ENCODE measurements around the gene ZNF609.
"Not testable (repeated sequence)": the region's sequence is repeated elsewhere in the genome, so short reads cannot be mapped to it uniquely, and the experiment has no call there.

The ZNF609 gene

GRCh38 chr15:64455961-64456371 lies 4.4 kb upstream of the ZNF609 start:
- in situ Hi-C loops (cut with MboI; ENCODE audit: low pct_unique_long_range_greater_than_20kb, low sequenced_read_pairs): no loop called here
- DNase-seq: peak; percentile 98

- in situ Hi-C loops (cut with MboI; ENCODE audit: low pct_unique_long_range_greater_than_20kb, low sequenced_read_pairs): no loop called here
- peak; percentile 95 for DNase-seq
Measured at GRCh38 chr15:64456634-64457108, 3.7 kb upstream of the ZNF609 start.

- no peak for DNase-seq
- in situ Hi-C loops (cut with MboI; ENCODE audit: low pct_unique_long_range_greater_than_20kb, low sequenced_read_pairs): no loop called here
Measured at GRCh38 chr15:64459066-64459781, 1.2 kb upstream of the ZNF609 start.

GRCh38 chr15:64460724-64461720 lies 644 bp downstream of the ZNF609 start:
- in situ Hi-C loops (cut with MboI; ENCODE audit: low pct_unique_long_range_greater_than_20kb, low sequenced_read_pairs): no loop called here
- peak; percentile 84 for DNase-seq

- in situ Hi-C loops (cut with MboI; ENCODE audit: low pct_unique_long_range_greater_than_20kb, low sequenced_read_pairs): no loop called here
- no peak for DNase-seq
Measured at GRCh38 chr15:64461721-64462162, 1.4 kb downstream of the ZNF609 start.

- in situ Hi-C loops (cut with MboI; ENCODE audit: low pct_unique_long_range_greater_than_20kb, low sequenced_read_pairs): no loop called here
- no peak for DNase-seq
Measured at GRCh38 chr15:64462492-64462891, 2.1 kb downstream of the ZNF609 start.

GRCh38 chr15:64464276-64465005 lies 4.1 kb downstream of the ZNF609 start:
- in situ Hi-C loops (cut with MboI; ENCODE audit: low pct_unique_long_range_greater_than_20kb, low sequenced_read_pairs): no loop called here
- DNase-seq: no peak

- in situ Hi-C loops (cut with MboI; ENCODE audit: low pct_unique_long_range_greater_than_20kb, low sequenced_read_pairs): no loop called here
- DNase-seq: peak; percentile 76
Measured at GRCh38 chr15:64466408-64467141, 6.2 kb downstream of the ZNF609 start.

- no peak for DNase-seq
- in situ Hi-C loops (cut with MboI; ENCODE audit: low pct_unique_long_range_greater_than_20kb, low sequenced_read_pairs): no loop called here
Measured at GRCh38 chr15:64472161-64472560, 11.8 kb downstream of the ZNF609 start.

GRCh38 chr15:64474846-64475245 lies 14.5 kb downstream of the ZNF609 start:
- DNase-seq: no peak
- in situ Hi-C loops (cut with MboI; ENCODE audit: low pct_unique_long_range_greater_than_20kb, low sequenced_read_pairs): no loop called here

GRCh38 chr15:64476550-64476949 lies 16.2 kb downstream of the ZNF609 start:
- in situ Hi-C loops (cut with MboI; ENCODE audit: low pct_unique_long_range_greater_than_20kb, low sequenced_read_pairs): no loop called here
- no peak for DNase-seq

GRCh38 chr15:64478863-64479262 lies 18.5 kb downstream of the ZNF609 start:
- in situ Hi-C loops (cut with MboI; ENCODE audit: low pct_unique_long_range_greater_than_20kb, low sequenced_read_pairs): no loop called here
- DNase-seq: no peak

- in situ Hi-C loops (cut with MboI; ENCODE audit: low pct_unique_long_range_greater_than_20kb, low sequenced_read_pairs): no loop called here
- no peak for DNase-seq
Measured at GRCh38 chr15:64480891-64481290, 20.5 kb downstream of the ZNF609 start.

- DNase-seq: no peak
- in situ Hi-C loops (cut with MboI; ENCODE audit: low pct_unique_long_range_greater_than_20kb, low sequenced_read_pairs): no loop called here
Measured at GRCh38 chr15:64483749-64484148, 23.4 kb downstream of the ZNF609 start.

- in situ Hi-C loops (cut with MboI; ENCODE audit: low pct_unique_long_range_greater_than_20kb, low sequenced_read_pairs): no loop called here
Measured at GRCh38 chr15:64485796-64486195, 25.4 kb downstream of the ZNF609 start.

GRCh38 chr15:64490598-64491259 lies 30.4 kb downstream of the ZNF609 start:
- in situ Hi-C loops (cut with MboI; ENCODE audit: low pct_unique_long_range_greater_than_20kb, low sequenced_read_pairs): no loop called here
- DNase-seq: no peak

More at GRCh38 chr15:64485796-64486195, 25.4 kb downstream of the ZNF609 start:
- DNase-seq: no peak

- DNase-seq: no peak
- in situ Hi-C loops (cut with MboI; ENCODE audit: low pct_unique_long_range_greater_than_20kb, low sequenced_read_pairs): no loop called here
Measured at GRCh38 chr15:64493641-64494040, 33.3 kb downstream of the ZNF609 start.

- DNase-seq; in situ Hi-C loops (cut with MboI; ENCODE audit: low pct_unique_long_range_greater_than_20kb, low sequenced_read_pairs): not testable (repeated sequence)
Measured at GRCh38 chr15:64495968-64496367, 35.6 kb downstream of the ZNF609 start.

All from KBM-7 (cell line).